ENCODE measurements around the gene OR2L5.

Gene OR2L5

DNA sequence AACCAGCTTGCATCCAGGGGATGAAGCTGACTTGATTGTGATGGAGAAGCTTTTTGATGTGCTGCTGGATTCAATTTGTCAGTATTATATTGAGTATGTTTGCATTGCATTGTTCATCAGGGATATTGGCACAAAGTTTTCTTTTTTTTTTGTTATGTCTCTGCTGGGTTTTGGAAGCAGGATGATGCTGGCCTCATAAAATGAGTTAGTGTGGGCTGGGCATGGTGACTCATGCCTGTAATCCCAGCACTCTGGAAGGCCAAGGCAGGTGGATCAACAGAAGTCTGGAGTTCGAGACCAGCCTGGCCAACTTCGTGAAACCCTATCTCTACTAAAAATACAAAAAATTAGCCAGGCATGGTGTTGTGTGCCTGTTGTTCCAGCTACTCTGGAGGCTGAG, 41.8 kb downstream of the OR2L5 start:
- WGBS (ENCODE audit: insufficient coverage), result no CpG with 5 or more reads among the region's 2 CpGs
- H3K4me1 ChIP-seq (ENCODE audit: control extremely low read depth in 1 of 4, control insufficient read depth in 4 of 4, insufficient read depth in 4 of 4, low read length in 3 of 4), result no peaks in the 10 kb centered on the region
- H3K27ac ChIP-seq (ENCODE audit: insufficient read depth in 1 of 2, low read depth in 1 of 2, low read length in 2 of 2, poor library complexity in 1 of 2, severe bottlenecking in 2 of 2), result no peak overlapping the region
- POLR2A ChIA-PET, result no interaction called here
- CTCF ChIA-PET, result no interaction called here
- DNase-seq, result no peak
- H3K9me3 ChIP-seq (ENCODE audit: control extremely low read depth in 1 of 5, control insufficient read depth in 4 of 5, insufficient read depth in 2 of 5, low read depth in 1 of 5, low read length in 4 of 5), result peaks cover 0 to 7% (median 1%) of the 10 kb centered on the region in 5 experiments
- H3K36me3 ChIP-seq (ENCODE audit: control insufficient read depth in 4 of 4, insufficient read depth in 4 of 4, low read length in 3 of 4), result no peaks in the 10 kb centered on the region
- H3K4me3 ChIP-seq (ENCODE audit: control insufficient read depth in 1 of 7, extremely low read depth in 1 of 7, insufficient read depth in 4 of 7, low read depth in 2 of 7, low read length in 6 of 7), result no peak overlapping the region
- no peaks in the 10 kb centered on the region for H3K27me3 ChIP-seq (replicated peaks in 2 of 5; ENCODE audit: control insufficient read depth in 4 of 5, insufficient read depth in 5 of 5, low read length in 4 of 5)

DNA sequence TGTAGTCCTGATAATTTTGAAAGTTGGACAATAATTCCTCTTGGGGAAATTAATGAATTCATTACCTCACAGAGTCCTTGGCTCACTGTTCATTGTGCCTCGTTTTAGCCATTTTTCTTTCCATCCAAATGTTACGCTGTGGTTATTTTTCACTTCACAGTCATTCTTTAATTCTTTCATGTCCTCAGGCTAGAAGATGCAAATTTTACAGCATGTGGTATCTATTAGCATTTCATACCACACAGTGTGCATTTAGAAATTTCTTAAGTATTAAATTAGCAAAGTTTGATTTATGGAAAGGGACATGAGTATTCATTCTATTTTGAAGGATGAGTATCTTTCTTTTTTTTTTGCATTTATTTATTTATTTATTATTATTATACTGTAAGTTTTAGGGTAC, 51.6 kb downstream of the OR2L5 start:
- no peak for DNase-seq
- Histone ChIP-seq H3K9me3 (ENCODE audit: control extremely low read depth in 1 of 5, control insufficient read depth in 4 of 5, insufficient read depth in 2 of 5, low read depth in 1 of 5, low read length in 4 of 5) (peaks cover 0 to 2% (median 0%) of the 10 kb centered on the region in 5 experiments), H3K4me3 (ENCODE audit: control insufficient read depth in 1 of 7, extremely low read depth in 1 of 7, insufficient read depth in 4 of 7, low read depth in 2 of 7, low read length in 6 of 7) (no peak overlapping the region), H3K4me1 (ENCODE audit: control extremely low read depth in 1 of 4, control insufficient read depth in 4 of 4, insufficient read depth in 4 of 4, low read length in 3 of 4) (no peaks in the 10 kb centered on the region), H3K36me3 (ENCODE audit: control insufficient read depth in 4 of 4, insufficient read depth in 4 of 4, low read length in 3 of 4) (no peaks in the 10 kb centered on the region), H3K27ac (ENCODE audit: insufficient read depth in 1 of 2, low read depth in 1 of 2, low read length in 2 of 2, poor library complexity in 1 of 2, severe bottlenecking in 2 of 2) (no peak overlapping the region), H3K27me3 (replicated peaks in 2 of 5; ENCODE audit: control insufficient read depth in 4 of 5, insufficient read depth in 5 of 5, low read length in 4 of 5) (no peaks in the 10 kb centered on the region)
- POLR2A ChIA-PET, result no interaction called here
- CTCF ChIA-PET, result no interaction called here
- 100% methylated on average over 1 of the region's 2 CpGs for WGBS (ENCODE audit: insufficient coverage)

DNA sequence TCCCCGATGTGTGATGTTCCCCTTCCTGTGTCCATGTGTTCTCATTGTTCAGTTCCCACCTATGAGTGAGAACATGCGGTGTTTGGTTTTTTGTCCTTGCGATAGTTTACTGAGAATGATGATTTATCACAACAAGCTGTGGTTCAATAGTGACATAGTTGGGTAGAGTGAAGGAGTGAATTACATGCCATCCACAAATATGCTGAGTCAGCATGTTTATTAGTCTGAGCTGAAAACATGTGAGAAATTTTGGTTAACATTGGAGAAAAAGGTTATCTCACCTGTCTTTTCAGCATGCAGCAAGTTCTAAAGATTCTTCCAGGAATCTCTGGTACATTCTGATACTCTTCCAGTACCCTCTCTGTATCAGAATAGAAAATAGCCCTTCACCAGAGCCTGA, 52.1 kb downstream of the OR2L5 start:
- Histone ChIP-seq H3K4me1 (ENCODE audit: control extremely low read depth in 1 of 4, control insufficient read depth in 4 of 4, insufficient read depth in 4 of 4, low read length in 3 of 4) (no peaks in the 10 kb centered on the region), H3K27me3 (replicated peaks in 2 of 5; ENCODE audit: control insufficient read depth in 4 of 5, insufficient read depth in 5 of 5, low read length in 4 of 5) (no peaks in the 10 kb centered on the region), H3K9me3 (ENCODE audit: control extremely low read depth in 1 of 5, control insufficient read depth in 4 of 5, insufficient read depth in 2 of 5, low read depth in 1 of 5, low read length in 4 of 5) (peaks cover 0 to 2% (median 0%) of the 10 kb centered on the region in 5 experiments), H3K36me3 (ENCODE audit: control insufficient read depth in 4 of 4, insufficient read depth in 4 of 4, low read length in 3 of 4) (no peaks in the 10 kb centered on the region), H3K4me3 (ENCODE audit: control insufficient read depth in 1 of 7, extremely low read depth in 1 of 7, insufficient read depth in 4 of 7, low read depth in 2 of 7, low read length in 6 of 7) (no peak overlapping the region), H3K27ac (ENCODE audit: insufficient read depth in 1 of 2, low read depth in 1 of 2, low read length in 2 of 2, poor library complexity in 1 of 2, severe bottlenecking in 2 of 2) (no peak overlapping the region)
- WGBS (ENCODE audit: insufficient coverage), result 100% methylated on average over 1 of the region's 3 CpGs
- DNase-seq, result no peak
- ChIA-PET POLR2A (no interaction called here), CTCF (no interaction called here)

Data from common myeloid progenitor, CD34-positive (primary cell).